ENCODE measurements around the gene DGKH. TPM values are rescaled to one million over a fixed set of nuclear protein-coding genes. Genes with fewer than 3 reads are reported as not detected.

DGKH gene
- total and polyA plus RNA-seq, 2 of the 13 experiments (the other 11 are each of a cell fraction or from before 2014, with no cell fraction given): 0.01 to 0.13 TPM

- TF ChIP-seq ARID5B (CRISPR knock-in tag; IDR thresholded peaks at IDR 0.05): peak; percentile 56; the same call in 1 of the 2 replicates
- no peak for TF ChIP-seq SMAD1 (CRISPR knock-in tag; IDR thresholded peaks at IDR 0.05; ENCODE audit: borderline replicate concordance, low read depth)
- TF ChIP-seq HDAC1 (CRISPR knock-in tag; IDR thresholded peaks at IDR 0.05): no peak
- TF ChIP-seq NFATC3 (CRISPR knock-in tag; IDR thresholded peaks at IDR 0.05): no peak
- no peak for TF ChIP-seq SOX5 (CRISPR knock-in tag; IDR thresholded peaks at IDR 0.05; ENCODE audit: borderline replicate concordance)
- no peak for TF ChIP-seq ARNT (IDR thresholded peaks at IDR 0.05)
- TF ChIP-seq ZFX (CRISPR knock-in tag; IDR thresholded peaks at IDR 0.05; ENCODE audit: low read depth): peak; percentile 25; the same call in 1 of the 2 replicates
- TF ChIP-seq ZNF547 (CRISPR knock-in tag; IDR thresholded peaks at IDR 0.05): no peak
- no peak for TF ChIP-seq ERF (CRISPR knock-in tag; IDR thresholded peaks at IDR 0.05)
- TF ChIP-seq ZSCAN29 (CRISPR knock-in tag; conservative IDR thresholded peaks at IDR 0.05): 0 out of 2 replicates have a peak, but pooled peaks have one; percentile 38
- TF ChIP-seq ZNF543 (CRISPR knock-in tag; IDR thresholded peaks at IDR 0.05): peak; percentile 33; the same call in 1 of the 2 replicates
- TF ChIP-seq GZF1 (CRISPR knock-in tag; IDR thresholded peaks at IDR 0.05): no peak
- TF ChIP-seq ZSCAN20 (CRISPR knock-in tag; IDR thresholded peaks at IDR 0.05; ENCODE audit: borderline replicate concordance): no peak
- no peak for TF ChIP-seq MBD4 (IDR thresholded peaks at IDR 0.05; ENCODE audit: borderline replicate concordance, low read length)
- TF ChIP-seq CBX5 (CRISPR knock-in tag; IDR thresholded peaks at IDR 0.05; ENCODE audit: borderline replicate concordance): no peak
- no peak for TF ChIP-seq TFDP2 (CRISPR knock-in tag; IDR thresholded peaks at IDR 0.05)
- TF ChIP-seq MYC (CRISPR knock-in tag; IDR thresholded peaks at IDR 0.05; ENCODE audit: borderline replicate concordance): no peak
- peak; percentile 30; the same call in 1 of the 2 replicates for TF ChIP-seq SAP130 (CRISPR knock-in tag; IDR thresholded peaks at IDR 0.05; ENCODE audit: low read depth)
Observed at GRCh38 chr13:42028113-42028799, 20.2 kb upstream of the DGKH start (continued).
